DND-41 (cell line): Measurements from ENCODE around the gene CCL20.

Experiments
- CTCF ChIP-seq: IDR thresholded peaks from 2 replicates; pipeline ENCODE4 v1.5.1; 2012; ENCODE audit warnings: borderline replicate concordance, low read length, moderate library complexity, mild to moderate bottlenecking; ENCODE audit not compliant: poor library complexity, severe bottlenecking; ENCODE audit errors: extremely low read depth
- EZH2 ChIP-seq: IDR thresholded peaks from 3 replicates; pipeline ENCODE4 v1.6.1; 2012; ENCODE audit warnings: borderline replicate concordance, low read depth, mild to moderate bottlenecking, moderate library complexity, low read length, inconsistent platforms; ENCODE audit not compliant: severe bottlenecking

- TF ChIP-seq CTCF (no peak), EZH2 (no peak)
Observed at GRCh38 chr2:227813229-227813561, 447 bp upstream of the CCL20 start.
